GM19372 (cell line): ENCODE data around the gene MPPE1.

Experiments used
- ATAC-seq: cut with Tn5 transposase; IDR thresholded peaks from one replicate; pipeline ENCODE4 v1.9.1; 2021; ENCODE audit warnings: mild to moderate bottlenecking, low read depth, moderate library complexity; ENCODE audit not compliant: unreplicated experiment

MPPE1 gene

GRCh38 chr18:11886577-11887110 lies 21.5 kb downstream of the MPPE1 start:
- no peak for ATAC-seq

DNA sequence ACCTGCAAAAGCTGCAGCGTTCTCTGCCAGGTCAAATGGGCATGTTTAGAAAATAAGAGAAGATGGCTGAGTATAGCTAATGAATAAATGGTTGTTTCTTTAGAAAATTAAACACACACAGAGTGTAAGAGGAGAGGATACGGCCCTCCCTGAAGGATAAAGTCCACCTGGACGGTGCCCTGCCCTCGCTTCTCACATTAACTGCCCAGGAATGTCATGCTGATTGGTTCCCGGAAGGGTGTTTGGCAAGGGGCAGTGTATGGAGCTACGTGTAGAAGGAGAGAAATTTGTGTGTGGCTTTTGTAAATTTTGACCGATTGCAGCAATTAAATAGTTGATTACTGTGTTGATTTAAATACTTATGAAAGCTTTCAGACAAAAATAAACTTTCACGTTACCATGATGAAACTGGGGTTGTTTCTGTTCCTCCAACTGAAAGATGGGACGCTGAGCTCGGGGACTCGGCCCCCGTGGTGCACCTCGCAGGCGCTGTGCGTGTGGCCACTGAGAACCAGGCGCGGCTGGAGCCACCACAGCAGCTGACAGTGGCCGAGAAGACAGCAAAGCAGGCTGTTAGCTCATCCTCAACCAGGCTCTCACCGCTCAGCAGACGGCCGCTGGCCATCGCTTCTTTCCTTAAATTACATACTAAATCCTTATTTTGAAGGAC lies 22.7 kb downstream of the MPPE1 start:
- ATAC-seq = no peak

GRCh38 chr18:11884396-11885030 lies 23.6 kb downstream of the MPPE1 start:
- ATAC-seq = no peak

DNA sequence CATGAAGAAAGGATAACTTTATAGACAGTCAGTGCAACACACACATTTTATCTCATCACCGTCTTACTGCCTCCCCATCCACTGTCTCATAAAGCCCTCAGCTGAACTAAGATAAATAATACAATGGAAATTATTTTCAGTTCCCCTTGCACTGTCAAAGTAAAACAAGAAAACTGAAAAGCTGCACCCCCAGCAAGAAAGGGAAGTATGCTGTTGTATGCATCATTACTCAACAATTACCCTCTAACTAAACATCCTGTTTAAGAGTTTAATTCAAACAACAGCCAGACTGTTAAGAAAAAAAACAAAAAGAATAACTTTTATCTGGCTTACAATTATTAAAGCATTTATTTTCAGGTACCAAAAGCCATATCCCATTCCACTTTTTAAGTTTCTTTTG lies 25.0 kb downstream of the MPPE1 start:
- ATAC-seq = no peak

DNA sequence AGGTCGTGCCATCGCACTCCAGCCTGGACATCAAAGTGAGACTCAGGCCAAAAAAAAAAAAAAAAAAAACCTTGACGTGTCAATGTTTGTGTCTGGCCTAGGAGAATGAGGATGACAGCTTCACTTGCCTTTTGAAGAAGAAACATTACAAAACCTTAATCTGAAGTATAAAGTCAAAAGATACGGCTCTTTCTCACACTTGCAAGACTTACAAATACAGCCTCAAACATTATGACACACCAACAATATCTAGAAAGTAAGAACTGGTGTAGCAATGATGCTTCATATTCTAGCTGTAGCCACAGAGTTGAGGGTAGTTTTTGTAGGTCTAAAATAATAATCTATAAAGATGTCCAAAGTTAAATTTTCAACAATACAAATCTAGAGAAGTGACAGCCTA lies 25.5 kb downstream of the MPPE1 start:
- ATAC-seq = no peak

DNA sequence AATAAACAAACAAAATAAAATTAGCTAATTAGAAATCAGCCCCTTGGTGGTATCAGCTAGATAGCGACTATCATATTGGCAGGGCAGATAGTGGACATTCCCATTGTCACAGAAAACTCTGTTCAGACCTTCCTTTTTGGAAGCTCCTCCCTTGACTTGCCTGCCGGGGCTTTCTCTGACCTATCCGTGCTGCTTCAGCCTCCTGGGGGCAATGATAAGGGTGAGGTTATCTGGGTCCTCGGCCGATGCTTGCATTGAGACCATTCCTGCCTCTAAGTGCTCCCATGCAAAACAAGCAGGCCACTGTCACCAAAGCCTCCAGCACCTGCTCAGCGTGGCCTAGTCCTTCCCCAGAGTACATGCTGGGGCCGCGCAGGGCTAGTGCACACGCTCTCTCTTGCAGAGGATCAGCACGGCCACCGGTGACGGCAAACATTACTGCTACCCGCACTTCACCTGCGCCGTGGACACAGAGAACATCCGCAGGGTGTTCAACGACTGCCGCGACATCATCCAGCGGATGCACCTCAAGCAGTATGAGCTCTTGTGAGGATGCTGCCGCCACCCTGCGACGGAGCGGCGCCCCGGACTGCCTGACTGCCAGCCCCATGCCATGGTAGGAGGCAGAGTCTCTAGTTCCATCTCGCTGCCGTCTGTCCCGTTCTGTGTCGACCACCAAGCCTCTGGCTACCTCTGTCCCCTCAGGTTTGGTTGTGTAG lies 27.4 kb downstream of the MPPE1 start:
- no peak for ATAC-seq

- ATAC-seq = no peak
Observed at GRCh38 chr18:11877497-11878135, 30.5 kb downstream of the MPPE1 start.

GRCh38 chr18:11874676-11875075 lies 33.4 kb downstream of the MPPE1 start:
- ATAC-seq = no peak

GRCh38 chr18:11873670-11874340 lies 34.3 kb downstream of the MPPE1 start:
- no peak for ATAC-seq

GRCh38 chr18:11872479-11873136 lies 35.5 kb downstream of the MPPE1 start:
- ATAC-seq = no peak

- ATAC-seq = no peak
Observed at GRCh38 chr18:11871501-11871900, 36.6 kb downstream of the MPPE1 start.

DNA sequence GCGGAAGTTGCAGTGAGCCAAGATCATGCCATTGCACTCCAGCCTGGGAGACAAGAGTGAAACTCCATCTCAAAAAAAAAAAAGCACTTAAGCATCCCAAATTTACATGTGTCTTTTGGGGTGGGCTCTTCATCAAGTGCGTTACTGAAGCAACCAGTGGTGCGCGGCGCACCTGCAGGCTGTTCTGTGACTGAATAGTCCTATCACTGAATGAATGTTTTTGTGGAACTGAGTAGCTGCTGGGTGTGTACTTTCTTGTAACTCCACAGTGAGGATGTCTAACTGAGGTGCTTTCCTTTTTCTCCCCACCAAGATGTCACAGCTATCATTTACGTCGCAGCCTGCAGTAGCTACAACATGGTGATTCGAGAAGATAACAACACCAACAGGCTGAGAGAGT lies 39.9 kb downstream of the MPPE1 start:
- ATAC-seq = no peak

DNA sequence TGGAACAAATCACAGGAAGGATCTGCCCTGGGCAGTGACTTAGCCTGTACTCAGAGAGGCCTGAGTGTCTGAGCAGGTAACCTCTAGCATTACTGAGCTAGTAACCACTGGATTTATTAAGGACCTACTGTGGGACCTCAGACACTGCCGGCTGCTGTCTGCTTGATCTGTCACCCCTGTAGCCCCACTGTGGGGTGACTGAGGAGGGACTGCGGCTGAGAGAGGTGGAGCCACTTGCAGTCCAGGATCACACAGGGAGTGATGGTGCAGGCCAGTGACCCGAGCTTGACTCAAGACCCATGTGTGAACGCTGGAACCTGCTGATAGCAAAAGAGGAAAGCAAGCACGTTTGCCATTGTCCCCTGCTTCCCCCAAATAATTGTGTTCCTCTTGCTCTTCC lies 41.4 kb downstream of the MPPE1 start:
- no peak for ATAC-seq

DNA sequence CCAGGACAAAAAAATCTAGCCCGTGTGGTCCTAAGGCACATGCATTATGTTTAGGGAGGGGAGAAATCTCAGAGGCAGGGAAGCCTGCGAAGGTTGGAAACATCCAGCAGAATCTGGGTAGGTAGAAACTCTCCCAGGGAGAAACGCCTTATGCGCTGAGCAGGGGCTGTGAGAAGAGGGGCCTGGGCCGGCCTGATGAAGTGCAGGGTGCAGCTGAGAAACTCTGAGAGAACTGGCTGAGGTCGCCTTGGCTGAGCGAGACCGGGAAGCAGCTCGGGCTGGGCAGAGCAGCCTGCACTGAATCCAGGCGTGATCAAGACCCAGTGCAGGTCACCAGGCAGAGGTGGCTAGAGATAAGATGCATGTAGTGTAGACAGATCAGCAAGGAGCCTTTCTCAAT lies 41.8 kb downstream of the MPPE1 start:
- no peak for ATAC-seq

GRCh38 chr18:11865071-11865470 lies 43.0 kb downstream of the MPPE1 start:
- ATAC-seq = no peak

DNA sequence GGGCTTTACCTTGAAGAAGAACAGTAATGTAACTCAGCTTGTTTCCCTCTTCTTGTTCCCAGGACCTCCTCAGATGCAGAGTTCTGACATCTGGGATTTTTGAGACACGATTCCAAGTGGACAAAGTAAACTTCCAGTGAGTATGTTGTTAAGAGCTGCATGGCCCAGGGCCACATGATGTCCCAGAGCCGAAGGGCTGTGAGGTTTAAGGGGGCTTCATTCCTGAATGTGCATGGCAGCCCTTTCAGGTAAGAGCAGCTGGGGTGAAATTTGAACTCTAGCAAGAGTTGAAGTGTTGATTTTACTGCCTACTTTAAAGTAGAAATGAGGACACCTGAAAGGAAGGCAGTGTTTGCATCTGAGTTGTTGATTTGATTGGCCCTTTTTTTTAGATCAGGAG lies 43.6 kb downstream of the MPPE1 start:
- ATAC-seq = no peak

DNA sequence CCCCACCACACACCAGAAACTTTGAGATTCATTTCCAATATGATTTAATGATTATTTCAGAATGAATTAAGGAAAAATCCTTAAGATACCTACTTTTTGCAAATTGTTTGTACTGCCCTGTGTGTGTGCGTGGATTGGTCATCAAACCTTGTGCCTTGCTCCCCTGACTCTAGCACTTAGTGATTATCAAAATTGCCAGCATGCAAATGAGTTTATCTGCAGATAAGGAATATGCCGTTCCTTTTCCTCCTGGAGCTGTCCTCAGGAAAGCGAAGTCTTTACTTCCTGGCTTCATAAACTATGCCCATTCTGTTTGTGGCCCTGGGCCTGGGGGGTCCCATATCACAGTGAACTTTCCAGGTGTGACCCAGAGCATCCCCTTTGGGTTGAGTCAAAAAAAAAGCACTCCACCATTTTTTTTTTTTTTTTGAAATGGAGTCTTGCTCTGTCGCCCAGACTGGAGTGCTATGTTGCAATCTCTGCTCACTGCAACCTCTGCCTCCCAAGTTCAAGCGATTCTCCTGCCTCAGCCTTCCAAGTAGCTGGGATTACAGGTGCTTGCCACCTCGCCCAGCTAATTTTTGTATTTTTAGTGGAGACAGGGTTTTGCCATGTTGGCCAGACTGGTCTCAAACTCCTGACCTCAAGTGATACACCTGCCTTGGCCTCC lies 45.5 kb downstream of the MPPE1 start:
- ATAC-seq = no peak

- no peak for ATAC-seq
Observed at GRCh38 chr18:11861583-11862288, 46.4 kb downstream of the MPPE1 start.
